GM12878 (cell line): Measurements from ENCODE around the gene ARPC5L. TPM values are rescaled to one million over a fixed set of nuclear protein-coding genes. Genes with fewer than 3 reads are reported as not detected.
A peak's percentile ranks its signal among the peaks of the same experiment; 100 is the strongest.

ENCODE experiments used
- ATAC-seq: fragments of 200-7000 bp; cut with Tn5 transposase; 3 replicates; pipeline ENCODE4 v1.9.1; 2020; ENCODE audit warnings: mild to moderate bottlenecking, moderate library complexity
- BruUV-seq: library from RNA; stranded (reverse); fragments of 400-500 nt; replicated peaks from 2 replicates; lab custom pipeline; 2021; lab: Mats Ljungman, UMichigan
- CTCF ChIA-PET: fragments of 300-600 bp; sonication (Branson Sonifier 250); formaldehyde crosslinking; extraction: SDS; loops from one replicate; lab custom pipeline; 2021; ENCODE audit warnings: inconsistent platforms; lab: Yijun Ruan, JAX
- POLR2A ChIA-PET: fragments of 350-600 bp; formaldehyde crosslinking; extraction: SDS; loops from one replicate; lab custom pipeline; 2021; ENCODE audit warnings: inconsistent platforms; lab: Charles Lee
- RAD21 ChIA-PET: fragments of 300-600 bp; sonication (Branson Sonifier 250); formaldehyde crosslinking; loops from one replicate; lab custom pipeline; 2023; ENCODE audit warnings: antibody characterized with exemption; ENCODE audit not compliant: unreplicated experiment; lab: Charles Lee
- SMC1A ChIA-PET: fragments of 300-600 bp; sonication (Branson Sonifier 250); formaldehyde crosslinking; loops from one replicate; lab custom pipeline; 2023; ENCODE audit not compliant: unreplicated experiment, uncharacterized antibody; lab: Charles Lee
- DNase-seq: peaks from one replicate; pipeline ENCODE4 v3.0.0-alpha.2; 2011; ENCODE audit warnings: low read depth, low spot score
- FAIRE-seq: peaks from 3 replicates; lab custom pipeline; 2011; peaks lifted over from hg19 to GRCh38; lab: Jason Lieb, UNC
- H2AFZ ChIP-seq: 2 replicates; pipeline ENCODE4 v1.6.0; 2011; ENCODE audit warnings: low read depth, low read length, control low read depth; ENCODE audit not compliant: control insufficient read depth
- H3K27ac ChIP-seq: 2 replicates; pipeline ENCODE4 v1.5.1; 2011; ENCODE audit warnings: control low read depth; ENCODE audit not compliant: control insufficient read depth, insufficient read depth
- H3K27me3 ChIP-seq, 2 experiments: replicated peaks in 1 of 2; 2 replicates each; pipeline versions ENCODE4 v1.6.0 to v1.6.1; 2011; ENCODE audit warnings: low read length in 1 of 2; ENCODE audit not compliant: control insufficient read depth in 2 of 2, insufficient read depth in 2 of 2
- H3K36me3 ChIP-seq, 2 experiments: 2 replicates each; pipeline ENCODE4 v1.5.1; 2011; ENCODE audit warnings: low read length in 1 of 2; ENCODE audit not compliant: control insufficient read depth in 2 of 2, insufficient read depth in 2 of 2
- H3K4me1 ChIP-seq: 2 replicates; pipeline ENCODE4 v1.6.1; 2011; ENCODE audit warnings: mild to moderate bottlenecking, low read length, moderate library complexity, mixed read lengths; ENCODE audit not compliant: control insufficient read depth, insufficient read depth
- H3K4me2 ChIP-seq: 2 replicates; pipeline ENCODE4 v1.6.0; 2011; ENCODE audit warnings: control low read depth; ENCODE audit not compliant: control insufficient read depth, insufficient read depth
- H3K4me3 ChIP-seq: fragments of 200-600 bp; sonication (generic); 2 replicates; pipeline ENCODE4 v1.5.1; 2016
- H3K79me2 ChIP-seq: 2 replicates; pipeline ENCODE4 v1.6.0; 2011; ENCODE audit warnings: low read length; ENCODE audit not compliant: control insufficient read depth, insufficient read depth
- H3K9ac ChIP-seq: 2 replicates; pipeline ENCODE4 v1.8.0; 2011; ENCODE audit warnings: low read length, control low read depth, mixed read lengths; ENCODE audit not compliant: control insufficient read depth, insufficient read depth
- H3K9me3 ChIP-seq: replicated peaks from 3 replicates; pipeline ENCODE4 v1.5.1; 2011; ENCODE audit warnings: mild to moderate bottlenecking, low read length; ENCODE audit not compliant: control insufficient read depth, insufficient read depth
- H4K20me1 ChIP-seq: 2 replicates; pipeline ENCODE4 v1.6.0; 2011; ENCODE audit not compliant: control insufficient read depth, insufficient read depth
- CBFB ChIP-seq: IDR thresholded peaks from 2 replicates; pipeline ENCODE4 v1.6.1; 2016; ENCODE audit warnings: antibody characterized with exemption, low read depth
- ESRRA ChIP-seq: IDR thresholded peaks from 2 replicates; pipeline ENCODE4 v1.6.1; 2012; ENCODE audit warnings: mild to moderate bottlenecking, low read length, improper control_type of control experiment
- NBN ChIP-seq: fragments of 450-650 bp; IDR thresholded peaks from 2 replicates; pipeline ENCODE4 v1.6.1; 2016
- PBX3 ChIP-seq: IDR thresholded peaks from 2 replicates; pipeline ENCODE4 v1.6.1; 2011; ENCODE audit warnings: mild to moderate bottlenecking, low read depth, low read length, moderate library complexity; ENCODE audit not compliant: insufficient replicate concordance
- PRDM15 ChIP-seq: fragments of 450-650 bp; formaldehyde crosslinking; IDR thresholded peaks from 2 replicates; pipeline ENCODE4 v1.4.0; 2020; ENCODE audit warnings: mild to moderate bottlenecking, moderate library complexity
- RAD21 ChIP-seq: IDR thresholded peaks from 2 replicates; pipeline ENCODE4 v1.6.1; 2011; ENCODE audit warnings: mild to moderate bottlenecking, low read depth, low read length, moderate library complexity; ENCODE audit not compliant: insufficient read depth
- RELA ChIP-seq: fragments of 450-650 bp; IDR thresholded peaks from 2 replicates; pipeline ENCODE4 v1.8.0; 2014; ENCODE audit warnings: borderline replicate concordance; ENCODE audit not compliant: partially characterized antibody
- SMC3 ChIP-seq: IDR thresholded peaks from 2 replicates; pipeline ENCODE4 v1.6.1; 2011; ENCODE audit warnings: low read length, improper control_type of control experiment, borderline replicate concordance
- SREBF2 ChIP-seq: IDR thresholded peaks from 2 replicates; pipeline ENCODE4 v1.6.1; 2012; ENCODE audit warnings: mild to moderate bottlenecking, low read length
- TBL1XR1 ChIP-seq: IDR thresholded peaks from 2 replicates; pipeline ENCODE4 v1.6.1; 2012; ENCODE audit warnings: low read depth, low read length, improper control_type of control experiment
- ZBTB4 ChIP-seq: fragments of 450-650 bp; formaldehyde crosslinking; IDR thresholded peaks from 2 replicates; pipeline ENCODE4 v1.4.0; 2022; ENCODE audit warnings: mild to moderate bottlenecking, moderate library complexity
- ZNF217 ChIP-seq: fragments of 450-650 bp; IDR thresholded peaks from 2 replicates; pipeline ENCODE4 v1.6.1; 2017; ENCODE audit warnings: antibody characterized with exemption, mild to moderate bottlenecking
- ZNF24 ChIP-seq: fragments of 450-650 bp; IDR thresholded peaks from 2 replicates; pipeline ENCODE4 v1.6.1; 2017; ENCODE audit warnings: antibody characterized with exemption, mild to moderate bottlenecking
- WGBS: methylation state at CpG from one replicate; pipeline ENCODE4 v1.1.6; 2016; ENCODE audit warnings: low lambda C conversion rate; ENCODE audit not compliant: insufficient replicate concordance, insufficient coverage; ENCODE audit errors: missing lambda C conversion rate; 5-methylcytosine and 5-hydroxymethylcytosine counted together
- in situ Hi-C: fragments of 300-500 bp; cut with MboI; formaldehyde crosslinking; loops from 9 replicates; pipeline ENCODE4 v1.14.3; 2018; ENCODE audit warnings: mixed read lengths
- intact Hi-C: fragments of 100-400 bp; cut with micrococcal nuclease; formaldehyde crosslinking; loops from one replicate; pipeline ENCODE4 v1.14.2; 2022; ENCODE audit not compliant: unreplicated experiment
- polyA plus RNA-seq, 11 experiments: library from polyadenylated mRNA; depleted of rRNA in 4 of 11; unstranded in 6 of 11; stranded (reverse) in 5 of 11; fragments of >200 nt; fragmentation: Nextera tagmentation in 4 of 11; fragmentation: Illumina TruSeq in 1 of 11; extraction: Ambion mirVana in 4 of 11; extraction: Trizol in 1 of 11; gene quantifications; 1 replicate in 1 of 11; 2 replicates in 10 of 11; pipeline versions ENCODE4 v1.2.1 to v1.2.3, GENCODE V29; 2011 to 2016; ENCODE audit warnings: inconsistent platforms in 2 of 11, missing spikeins in 2 of 11, low read depth in 1 of 11
- total RNA-seq, 4 experiments: library from RNA; depleted of rRNA in 3 of 4; stranded (reverse); fragments of >200 nt in 3 of 4; fragmentation: Illumina TruSeq in 1 of 4; extraction: Trizol in 1 of 4; gene quantifications; 2 replicates each; pipeline versions ENCODE4 v1.2.1 to v1.2.3, GENCODE V29; 2013 to 2021

The ARPC5L gene
- total and polyA plus RNA-seq, 10 of the 15 experiments (the other 5 are each of a cell fraction or from before 2014, with no cell fraction given) = 42.3 to 207 (median 104) TPM

- FAIRE-seq (peak; percentile 89), ATAC-seq (peak; percentile 91), DNase-seq (no peak)
- ChIA-PET CTCF (interaction anchor here (0.6 to 26.5 kb wide), 46 partner anchors 10 to 443 kb away, joined by 3 to 575 read pairs (median 4); partner anchors contain the start of genes ARPC5L, NR6A1, OLFML2A and RPL35), SMC1A (interaction anchor here (0.6 to 12.1 kb wide), 24 partner anchors 10 to 291 kb away, joined by 3 to 233 read pairs (median 4); partner anchors contain the start of genes ARPC5L, NR6A1, OLFML2A and RPL35), POLR2A (interaction anchor here (0.8 to 2.2 kb wide), 8 partner anchors 9 to 84 kb away, joined by 3 to 8 read pairs (median 4); partner anchors contain the start of genes ARPC5L, NR6A1 and OLFML2A), RAD21 (interaction anchor here (0.5 to 9.5 kb wide), 25 partner anchors 9 to 293 kb away, joined by 3 to 180 read pairs (median 6); partner anchors contain the start of genes ARPC5L, NR6A1, OLFML2A and RPL35)
- Histone ChIP-seq H3K4me1 (peaks cover 5% of the 10 kb centered on the region), H3K79me2 (peaks cover 2% of the 10 kb centered on the region; the same call in 1 of the 2 replicates), H3K9ac (peak within 1 kb of the TSS; percentile 16; the same call in 1 of the 2 replicates), H3K27ac (no peak within 1 kb of the TSS), H3K9me3 (no peaks in the 10 kb centered on the region), H3K4me2 (peak within 1 kb of the TSS; percentile 98), H3K4me3 (peak within 1 kb of the TSS; percentile 51; the same call in 1 of the 2 replicates), H4K20me1 (no peaks in the 10 kb centered on the region), H3K27me3 (no peaks in the 10 kb centered on the region), H2AFZ (peak within 1 kb of the TSS; percentile 94), H3K36me3 (peaks cover 11 to 13% of the 10 kb centered on the region in 2 experiments; a peak in 3 of 4 replicates)
- 1% methylated on average over 51 of the region's 51 CpGs for whole genome bisulfite sequencing
- in situ Hi-C loops (loop anchor here (5.0 to 25.0 kb wide), 2 partner anchors 81 to 1941 kb away; partner anchors contain the start of genes NR6A1, RC3H2 and ZBTB6), intact Hi-C loops (loop anchor here (1.0 to 5.0 kb wide), 3 partner anchors 79 to 236 kb away; no protein-coding TSS in a partner anchor)
- no TSS peak for BruUV-seq
- TF ChIP-seq PRDM15 = no peak
- TF ChIP-seq PBX3 = peak; percentile 69
- peak; percentile 58; the same call in 1 of the 2 replicates for TF ChIP-seq ZNF217
- 0 out of 2 replicates have a peak, but pooled peaks have one; percentile 18 for TF ChIP-seq TBL1XR1
- peak; percentile 79 for TF ChIP-seq RELA
- TF ChIP-seq ESRRA = peak; percentile 66; the same call in 1 of the 2 replicates
- TF ChIP-seq SREBF2 = no peak
- no peak for TF ChIP-seq CBFB
- TF ChIP-seq ZBTB4 (CRISPR knock-in tag) = no peak
- TF ChIP-seq NBN = 0 out of 2 replicates have a peak, but pooled peaks have one; percentile 38
- TF ChIP-seq SMC3 = peak; percentile 91
- peak; percentile 79 for TF ChIP-seq RAD21
- 0 out of 2 replicates have a peak, but pooled peaks have one; percentile 28 for TF ChIP-seq ZNF24
These were observed 8.9 kb upstream of the ARPC5L start, which contains the start of gene WDR38 for GRCh38 chr9:124852829-124853531. WDR38 (plus strand) TSS chr9:124853460; CDS start chr9:124853532, 72 bp downstream.
